GM18873 (cell line): ENCODE results near the gene AOPEP.

Experiments used
- ATAC-seq: cut with Tn5 transposase; IDR thresholded peaks from one replicate; pipeline ENCODE4 v1.9.1; 2021; ENCODE audit warnings: mild to moderate bottlenecking, moderate library complexity, moderate number of reproducible peaks; ENCODE audit not compliant: unreplicated experiment, low FRiP score

AOPEP gene

DNA sequence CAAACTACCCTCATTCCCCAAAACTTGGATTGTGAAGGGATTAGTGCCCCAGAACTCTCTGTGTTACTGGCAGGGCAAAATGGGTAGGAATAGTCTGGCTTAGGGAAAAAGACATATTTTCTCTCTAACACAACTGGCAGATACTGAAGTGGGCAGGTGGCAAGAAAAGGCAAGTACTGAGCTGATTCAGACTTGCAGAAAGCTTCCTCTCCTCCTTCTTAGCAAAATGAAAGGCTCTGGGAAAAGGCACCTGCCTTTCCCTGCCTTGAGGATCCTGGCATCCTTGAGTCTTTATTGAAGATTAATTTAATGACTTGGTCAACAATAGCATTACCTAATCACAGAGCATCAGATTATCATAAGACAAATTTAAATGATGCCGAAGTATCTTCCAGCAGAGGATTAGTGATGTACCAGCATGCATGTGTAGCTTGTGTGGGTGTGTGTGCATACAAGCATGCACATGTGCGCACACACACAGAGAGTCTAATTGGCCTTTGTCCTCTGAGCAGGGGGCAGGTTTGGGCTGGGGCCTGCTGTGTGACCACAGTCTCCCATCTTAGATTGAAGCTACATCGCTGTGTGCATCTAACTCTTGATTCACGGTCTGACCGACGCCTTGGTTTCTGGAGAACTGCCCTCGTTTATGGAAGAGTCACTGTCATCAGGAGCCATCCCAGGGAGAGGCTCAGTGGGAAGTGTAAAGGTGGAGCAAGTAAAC lies 294.8 kb downstream of the AOPEP start:
- no peak for ATAC-seq

DNA sequence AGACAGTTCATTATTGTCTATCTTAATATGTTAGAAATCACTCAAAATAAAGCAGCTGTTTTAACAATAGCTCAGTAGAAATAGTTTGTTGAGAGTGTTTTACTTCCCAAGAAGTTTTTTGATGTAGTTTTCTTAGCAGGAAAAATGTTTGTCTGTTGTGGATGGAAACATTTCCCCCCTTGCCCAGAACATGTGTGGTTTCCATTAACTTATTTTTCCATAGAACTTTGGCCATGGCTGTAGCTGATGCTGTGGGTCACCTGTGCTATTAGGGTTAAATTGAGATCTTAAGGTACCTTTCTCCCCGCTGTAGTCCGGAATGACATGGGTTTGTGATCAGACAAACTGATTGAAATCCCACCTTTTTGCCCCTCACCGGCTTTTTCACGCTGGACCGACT lies 296.2 kb downstream of the AOPEP start:
- ATAC-seq: no peak

- ATAC-seq: no peak
Measured at GRCh38 chr9:95023217-95024003, 296.9 kb downstream of the AOPEP start.

DNA sequence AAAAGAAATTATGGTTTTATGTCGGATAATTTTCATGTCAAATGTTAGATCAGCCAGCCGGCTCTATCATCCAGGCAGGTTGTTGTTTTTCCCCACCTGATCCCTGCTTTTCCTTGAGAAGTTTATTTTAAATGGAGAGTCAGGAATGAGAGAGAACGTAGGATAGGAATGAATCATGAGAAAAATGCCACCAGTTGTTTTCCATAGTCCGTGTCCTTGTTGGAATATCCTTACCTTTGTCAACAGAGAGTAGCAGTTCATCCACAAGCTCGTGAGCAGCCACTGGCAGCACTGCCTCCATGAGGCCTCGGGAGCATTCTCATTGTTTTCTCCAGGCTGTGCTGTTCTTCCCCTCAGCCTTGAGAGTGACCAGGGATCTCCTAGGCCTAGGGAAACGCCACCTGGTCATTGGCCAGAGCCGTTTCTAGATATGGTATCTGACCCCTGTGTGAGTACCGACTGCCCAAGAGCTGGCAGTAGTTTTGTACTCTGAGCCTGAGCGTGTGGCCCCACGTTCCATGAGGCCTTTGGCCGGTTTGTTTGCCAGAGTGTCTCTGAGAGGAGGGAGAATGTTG lies 297.7 kb downstream of the AOPEP start:
- no peak for ATAC-seq

- no peak for ATAC-seq
Measured at GRCh38 chr9:95025213-95026147, 299.0 kb downstream of the AOPEP start.

- no peak for ATAC-seq
Measured at GRCh38 chr9:95026148-95026524, 299.6 kb downstream of the AOPEP start.

DNA sequence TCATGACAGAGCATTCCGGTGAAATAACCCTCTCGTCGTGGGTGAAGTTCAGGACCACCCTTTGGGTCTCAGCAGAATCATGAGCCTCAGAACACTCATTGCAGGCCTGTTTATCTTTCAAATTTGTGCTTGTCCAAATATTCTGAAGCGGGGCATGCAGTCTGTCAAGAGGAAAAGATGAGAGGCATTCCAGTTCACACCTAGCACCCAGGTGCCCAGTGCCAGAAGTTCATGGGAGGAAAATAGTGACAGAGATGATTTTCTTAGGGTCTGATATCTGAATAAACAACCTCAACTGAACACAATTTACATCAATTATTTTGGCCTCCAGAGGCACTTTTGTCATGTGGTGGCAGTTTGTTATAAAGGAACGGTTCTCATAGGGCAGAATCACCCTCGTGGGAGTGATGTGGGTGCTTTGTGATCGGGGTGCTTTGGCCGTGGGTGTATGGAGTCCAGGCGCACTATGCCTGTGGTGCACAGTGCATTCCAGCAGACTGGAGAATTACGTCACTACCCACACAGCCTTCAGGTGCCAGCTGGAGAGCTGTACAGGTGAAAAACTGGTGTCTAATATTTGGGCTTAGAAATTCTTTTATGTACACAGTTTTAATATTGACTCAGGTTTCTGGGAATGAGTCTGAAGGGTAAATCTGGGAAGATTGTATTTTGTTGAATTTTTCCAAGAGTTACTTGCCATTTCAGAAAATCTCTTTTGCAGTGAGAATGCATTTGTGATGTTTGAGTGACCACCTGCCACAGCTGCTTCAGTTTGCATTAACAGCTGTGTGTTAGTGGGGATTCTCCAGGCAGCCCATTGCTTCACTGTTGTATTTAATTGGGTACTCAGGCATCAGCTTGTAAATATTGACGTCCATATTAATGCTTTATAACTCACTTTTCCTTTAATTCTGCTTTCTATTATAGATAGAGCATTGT lies 301.7 kb downstream of the AOPEP start:
- no peak for ATAC-seq

GRCh38 chr9:95028853-95029219 lies 302.3 kb downstream of the AOPEP start:
- ATAC-seq: no peak

DNA sequence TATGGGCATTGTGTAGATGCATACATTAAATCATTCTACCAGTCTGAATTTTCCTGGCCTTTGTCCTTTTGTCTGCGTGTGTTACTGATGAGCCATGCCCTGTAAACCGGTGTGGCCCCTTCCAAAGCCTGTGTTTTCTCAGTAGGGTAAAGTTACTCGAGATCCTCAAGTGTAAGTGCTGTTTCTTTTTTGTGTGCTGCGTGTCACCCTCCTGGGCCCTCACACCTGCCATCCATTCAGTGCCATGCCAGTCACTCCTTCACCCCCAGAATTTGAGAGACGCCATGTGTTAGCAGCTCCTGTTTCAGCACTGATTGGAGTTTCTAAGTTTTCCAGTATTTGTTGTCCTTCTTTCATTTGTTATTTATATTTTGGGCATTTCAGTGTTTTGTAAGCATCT lies 302.8 kb downstream of the AOPEP start:
- no peak for ATAC-seq

- ATAC-seq: no peak
Measured at GRCh38 chr9:95029720-95030119, 303.2 kb downstream of the AOPEP start.

DNA sequence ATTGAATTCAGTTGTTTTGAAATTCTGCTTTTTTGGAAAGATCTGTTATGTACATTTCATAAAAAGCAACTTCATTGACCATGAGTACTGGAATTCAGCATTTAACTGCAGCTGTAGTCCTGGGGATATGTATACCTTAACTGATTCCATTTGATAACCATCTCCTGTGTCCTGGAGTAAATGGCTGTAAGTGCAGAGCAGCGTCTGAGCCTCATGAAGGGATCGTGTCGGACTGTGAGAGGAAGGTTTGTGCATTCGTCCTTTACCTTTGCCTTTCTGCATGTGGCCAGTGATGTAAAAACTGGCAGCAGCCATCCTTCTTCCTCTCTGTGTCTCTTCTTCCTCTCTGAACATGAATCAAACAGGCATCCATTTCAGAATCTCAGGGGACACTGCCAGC lies 303.8 kb downstream of the AOPEP start:
- ATAC-seq: no peak

DNA sequence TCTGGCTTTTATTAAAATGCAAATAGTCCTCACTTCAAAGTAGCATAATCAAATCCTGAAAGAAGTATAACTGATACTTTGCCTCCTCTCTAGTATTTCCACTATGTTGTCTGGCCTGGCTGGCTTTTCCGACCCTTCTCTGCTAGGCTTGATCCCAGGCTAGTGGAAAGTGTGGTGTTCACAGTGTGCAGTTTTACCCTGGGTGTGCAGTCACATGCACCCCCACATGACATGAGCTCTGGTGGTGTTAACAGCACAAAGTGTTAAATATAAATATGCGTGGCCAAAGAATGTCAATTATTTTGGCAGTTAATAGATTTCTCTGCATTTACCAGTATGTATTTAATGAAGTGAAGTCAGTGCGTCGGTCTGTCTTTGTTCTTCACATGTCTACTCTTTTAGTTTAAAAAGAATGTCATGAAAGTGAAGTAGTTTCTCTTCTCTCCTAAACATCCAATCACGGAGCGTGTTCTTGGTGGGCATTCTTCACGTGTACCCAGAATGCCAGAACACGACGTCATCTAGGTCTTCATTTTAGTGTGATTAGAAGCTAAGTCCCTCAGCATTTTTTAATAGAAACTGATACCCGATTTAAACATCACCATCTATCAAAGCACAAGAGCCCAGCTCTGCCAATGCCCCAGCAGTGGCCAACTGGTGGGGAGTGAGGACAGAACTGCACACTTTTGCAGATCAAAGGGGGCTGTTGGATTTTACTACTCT lies 304.6 kb downstream of the AOPEP start:
- no peak for ATAC-seq

DNA sequence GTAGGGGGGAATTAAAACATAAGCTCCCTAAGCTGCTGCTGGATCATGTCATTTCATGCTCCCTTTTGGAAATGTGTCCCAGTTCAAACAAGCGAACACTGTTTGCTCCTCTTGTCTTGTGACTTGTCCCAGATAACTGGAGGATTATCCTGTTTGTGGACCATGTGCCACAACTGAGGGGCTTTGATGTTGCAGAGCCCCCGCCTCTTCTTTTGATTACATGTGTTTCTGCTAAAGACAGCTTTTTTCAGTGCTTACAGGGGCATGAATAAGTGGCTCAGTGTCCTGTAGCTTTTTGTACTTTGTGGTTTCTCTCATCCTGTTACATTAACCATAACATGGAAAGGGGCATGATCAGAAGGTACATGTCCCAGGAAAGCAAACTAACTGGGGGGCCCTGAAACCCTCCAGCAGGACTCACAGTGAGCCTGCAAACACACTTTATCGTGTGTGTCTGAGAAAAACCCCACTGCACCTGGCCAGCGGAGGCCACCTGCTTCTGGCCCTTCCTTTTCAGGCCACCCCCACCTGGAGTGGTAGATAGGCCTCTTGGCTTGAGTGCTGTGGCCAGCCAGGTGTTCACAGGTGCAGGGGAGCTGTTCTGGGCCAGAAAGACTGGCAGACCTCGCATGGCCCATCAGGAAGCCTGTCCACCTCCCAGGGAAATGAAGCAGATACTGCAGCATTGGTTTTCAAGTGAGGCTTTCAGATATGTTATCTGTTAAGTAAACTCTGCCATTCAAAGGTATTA lies 305.4 kb downstream of the AOPEP start:
- ATAC-seq: no peak

DNA sequence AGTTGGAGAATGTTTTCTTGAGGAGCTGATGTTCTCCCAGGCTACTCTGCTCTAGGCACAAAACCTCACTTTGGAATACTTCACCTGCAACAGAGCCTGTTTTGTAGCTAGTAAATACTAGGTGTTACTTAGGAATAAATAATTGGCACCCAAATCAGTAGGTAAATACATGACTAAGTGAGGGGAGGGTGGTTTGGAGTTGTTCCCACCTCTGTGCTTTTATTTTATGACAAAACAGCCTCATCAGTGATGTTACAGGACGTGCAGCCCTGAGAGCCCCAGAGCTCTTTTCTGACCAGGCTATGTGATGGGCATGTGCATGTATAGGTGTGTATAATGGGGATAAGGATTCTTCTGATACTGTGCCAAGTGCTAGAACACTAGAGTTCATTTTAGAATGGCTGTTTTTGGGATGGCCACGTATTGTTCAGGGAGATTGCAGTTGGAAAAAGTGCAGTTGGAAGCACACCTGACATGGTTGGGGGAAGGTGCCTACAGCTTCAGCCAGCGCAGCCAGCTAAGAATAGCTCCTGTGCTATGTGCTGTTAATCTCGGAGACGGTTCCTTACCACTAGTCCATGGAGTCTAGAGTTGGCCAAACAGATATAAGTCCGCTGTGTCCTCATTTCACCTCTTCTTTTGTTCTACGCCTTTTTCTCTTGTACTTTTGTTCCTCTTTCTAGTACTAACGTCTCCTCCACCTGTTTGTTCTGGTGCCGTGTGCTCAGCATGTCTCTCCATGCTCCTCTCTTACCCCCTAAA lies 306.3 kb downstream of the AOPEP start:
- no peak for ATAC-seq

DNA sequence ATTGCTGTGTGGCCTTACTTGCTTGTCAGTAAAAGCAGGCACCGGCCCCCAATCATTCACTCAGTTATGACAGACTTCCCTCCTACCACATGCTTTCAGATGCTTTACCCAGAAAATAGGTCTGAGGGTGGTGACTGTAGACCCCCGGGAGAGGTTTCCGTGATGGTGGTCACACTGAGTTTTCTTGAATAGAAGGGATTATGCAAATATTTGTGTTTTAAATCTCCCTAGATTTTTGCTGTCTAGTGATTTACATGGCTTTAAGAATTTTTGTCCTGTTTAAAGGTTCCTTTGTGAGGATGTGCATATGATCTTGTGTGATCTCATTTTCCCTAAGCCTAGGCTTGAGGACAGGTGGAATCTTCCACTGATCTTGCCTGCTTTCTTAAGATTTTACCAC lies 309.3 kb downstream of the AOPEP start:
- ATAC-seq: no peak

DNA sequence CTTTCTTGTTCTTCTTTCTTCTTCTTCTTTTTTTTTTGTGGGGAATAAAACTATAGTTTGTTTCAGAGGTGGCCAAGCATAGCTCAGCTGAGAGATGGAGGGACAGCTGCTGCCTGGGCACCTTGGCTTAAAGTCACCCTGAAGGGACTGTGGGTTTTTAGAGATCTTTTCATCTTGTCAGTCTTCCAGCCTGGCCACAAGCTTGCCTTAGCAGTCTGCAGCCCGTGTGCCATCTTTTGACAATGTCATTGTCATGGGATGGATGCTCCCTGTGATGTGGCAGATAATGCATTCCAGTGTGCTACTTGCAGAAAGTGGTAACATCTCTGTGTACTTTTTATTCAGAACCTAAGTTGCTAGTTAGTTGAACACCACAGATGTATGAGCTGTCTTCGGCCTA lies 310.2 kb downstream of the AOPEP start:
- no peak for ATAC-seq

GRCh38 chr9:95037789-95038521 lies 311.5 kb downstream of the AOPEP start:
- no peak for ATAC-seq
